IPS DF 6.9 (cell line): ENCODE results near the gene ZNF775.

Source experiments
- DNase-seq: peaks from one replicate; pipeline ENCODE4 v3.0.0-alpha.2; 2013; ENCODE audit warnings: low read depth, low spot score
- H3K27ac ChIP-seq: one replicate; pipeline ENCODE4 v1.5.1; 2013; ENCODE audit warnings: low read length, control low read depth
- H3K27me3 ChIP-seq: 2 replicates; pipeline ENCODE4 v1.6.1; 2013; ENCODE audit warnings: mild to moderate bottlenecking, low read length; ENCODE audit not compliant: control insufficient read depth, insufficient read depth
- H3K36me3 ChIP-seq: 2 replicates; pipeline ENCODE4 v1.6.1; 2013; ENCODE audit warnings: low read length; ENCODE audit not compliant: control insufficient read depth, insufficient read depth
- H3K4me1 ChIP-seq: 2 replicates; pipeline ENCODE4 v1.6.1; 2013; ENCODE audit warnings: low read length; ENCODE audit not compliant: control insufficient read depth, insufficient read depth
- H3K4me3 ChIP-seq: 2 replicates; pipeline ENCODE4 v1.5.1; 2013; ENCODE audit warnings: mild to moderate bottlenecking, low read length
- H3K9me3 ChIP-seq: 2 replicates; pipeline ENCODE4 v1.6.1; 2013; ENCODE audit warnings: low read length, inconsistent platforms; ENCODE audit not compliant: control insufficient read depth, insufficient read depth
- WGBS: extraction: QIAGEN DNeasy Blood & Tissue Kit; methylation state at CpG from one replicate; pipeline ENCODE4 v1.1.7; 2013; ENCODE audit warnings: mixed read lengths, missing lambda C conversion rate; ENCODE audit not compliant: insufficient read length, insufficient coverage; 5-methylcytosine and 5-hydroxymethylcytosine counted together

ZNF775 gene

GRCh38 chr7:150390205-150390604 is 11.1 kb downstream of the ZNF775 start:
- H3K4me1 ChIP-seq, result peaks cover 4% of the 10 kb centered on the region; the same call in 1 of the 2 replicates
- WGBS, result no CpG with 5 or more reads among the region's 7 CpGs
- H3K27me3 ChIP-seq, result no peaks in the 10 kb centered on the region
- DNase-seq, result no peak
- H3K27ac ChIP-seq, result no peak overlapping the region
- H3K9me3 ChIP-seq, result no peaks in the 10 kb centered on the region
- no peak overlapping the region for H3K4me3 ChIP-seq
- H3K36me3 ChIP-seq, result 0 out of 2 replicates have a peak, but pooled peaks cover 11% of the 10 kb centered on the region

GRCh38 chr7:150393325-150393724 is 14.2 kb downstream of the ZNF775 start:
- Histone ChIP-seq H3K27me3 (no peaks in the 10 kb centered on the region), H3K27ac (no peak overlapping the region), H3K9me3 (no peaks in the 10 kb centered on the region), H3K4me3 (no peak overlapping the region), H3K4me1 (peaks cover 2% of the 10 kb centered on the region), H3K36me3 (peaks cover 26% of the 10 kb centered on the region)
- no peak for DNase-seq
- no CpG with 5 or more reads among the region's 3 CpGs for WGBS

- H3K27ac ChIP-seq, result no peak overlapping the region
- H3K9me3 ChIP-seq, result no peaks in the 10 kb centered on the region
- DNase-seq, result no peak
- peaks cover 17% of the 10 kb centered on the region for H3K36me3 ChIP-seq
- H3K27me3 ChIP-seq, result no peaks in the 10 kb centered on the region
- no peak overlapping the region for H3K4me3 ChIP-seq
- H3K4me1 ChIP-seq, result peaks cover 13% of the 10 kb centered on the region
- WGBS, result no CpG with 5 or more reads among the region's 20 CpGs
These were observed 17.3 kb downstream of the ZNF775 start for GRCh38 chr7:150396426-150396825.

GRCh38 chr7:150396851-150397260 is 17.7 kb downstream of the ZNF775 start:
- no peak for DNase-seq
- H3K27me3 ChIP-seq, result no peaks in the 10 kb centered on the region
- H3K9me3 ChIP-seq, result no peaks in the 10 kb centered on the region
- no peak overlapping the region for H3K27ac ChIP-seq
- H3K4me1 ChIP-seq, result peaks cover 13% of the 10 kb centered on the region
- peaks cover 17% of the 10 kb centered on the region for H3K36me3 ChIP-seq
- no CpG with 5 or more reads among the region's 48 CpGs for WGBS
- H3K4me3 ChIP-seq, result no peak overlapping the region

GRCh38 chr7:150397346-150398107 is 18.4 kb downstream of the ZNF775 start:
- peaks cover 14% of the 10 kb centered on the region for H3K4me1 ChIP-seq
- DNase-seq, result no peak
- WGBS, result no CpG with 5 or more reads among the region's 91 CpGs

GRCh38 chr7:150398108-150398964 is 19.2 kb downstream of the ZNF775 start:
- Histone ChIP-seq H3K9me3 (no peaks in the 10 kb centered on the region), H3K27ac (no peak overlapping the region), H3K4me1 (peaks cover 21% of the 10 kb centered on the region), H3K4me3 (no peak overlapping the region), H3K27me3 (no peaks in the 10 kb centered on the region), H3K36me3 (peaks cover 17% of the 10 kb centered on the region)
- WGBS, result no CpG with 5 or more reads among the region's 27 CpGs
- no peak for DNase-seq

More at GRCh38 chr7:150397346-150398107, 18.4 kb downstream of the ZNF775 start:
- H3K27ac ChIP-seq, result no peak overlapping the region
- no peaks in the 10 kb centered on the region for H3K27me3 ChIP-seq
- H3K36me3 ChIP-seq, result peaks cover 17% of the 10 kb centered on the region
- H3K4me3 ChIP-seq, result no peak overlapping the region
- H3K9me3 ChIP-seq, result no peaks in the 10 kb centered on the region

- H3K4me1 ChIP-seq, result peaks cover 26% of the 10 kb centered on the region
- H3K27ac ChIP-seq, result no peak overlapping the region
- H3K27me3 ChIP-seq, result no peaks in the 10 kb centered on the region
- DNase-seq, result no peak
- peaks cover 17% of the 10 kb centered on the region for H3K36me3 ChIP-seq
- no peaks in the 10 kb centered on the region for H3K9me3 ChIP-seq
- H3K4me3 ChIP-seq, result no peak overlapping the region
- WGBS, result no CpG with 5 or more reads among the region's 2 CpGs
These were observed 19.8 kb downstream of the ZNF775 start for GRCh38 chr7:150398965-150399320.

GRCh38 chr7:150399421-150400007 is 20.4 kb downstream of the ZNF775 start:
- Histone ChIP-seq H3K9me3 (no peaks in the 10 kb centered on the region), H3K27ac (no peak overlapping the region), H3K4me1 (peaks cover 28% of the 10 kb centered on the region), H3K36me3 (peaks cover 17% of the 10 kb centered on the region), H3K27me3 (no peaks in the 10 kb centered on the region), H3K4me3 (no peak overlapping the region)
- no CpG with 5 or more reads among the region's 15 CpGs for WGBS
- no peak for DNase-seq

GRCh38 chr7:150400008-150400787 is 21.1 kb downstream of the ZNF775 start:
- Histone ChIP-seq H3K4me3 (no peak overlapping the region), H3K9me3 (no peaks in the 10 kb centered on the region), H3K4me1 (peaks cover 28% of the 10 kb centered on the region), H3K27ac (no peak overlapping the region), H3K36me3 (peaks cover 17% of the 10 kb centered on the region), H3K27me3 (no peaks in the 10 kb centered on the region)
- no CpG with 5 or more reads among the region's 11 CpGs for WGBS
- no peak for DNase-seq
